H9 (cell line): ENCODE measurements around the gene ALOX15B. TPM values are rescaled to one million over a fixed set of nuclear protein-coding genes. Genes with fewer than 3 reads are reported as not detected.

ENCODE experiments used
- DNase-seq: peaks from one replicate; pipeline ENCODE4 v3.0.0-alpha.2; 2017
- H2AFZ ChIP-seq: one replicate; pipeline ENCODE4 v1.6.1; 2013; ENCODE audit warnings: mild to moderate bottlenecking, low read length, control low read depth, moderate library complexity
- H2AK5ac ChIP-seq: 2 replicates; pipeline ENCODE4 v1.6.1; 2013; ENCODE audit warnings: low read length, control low read depth, mixed read lengths; ENCODE audit not compliant: insufficient read length
- H2BK120ac ChIP-seq: one replicate; pipeline ENCODE4 v1.6.1; 2013; ENCODE audit warnings: low read depth, mild to moderate bottlenecking, low read length, control low read depth, inconsistent platforms; ENCODE audit not compliant: poor library complexity, severe bottlenecking
- H2BK12ac ChIP-seq: 2 replicates; pipeline ENCODE4 v1.6.1; 2013; ENCODE audit warnings: low read length, control low read depth, mixed read lengths, low read depth; ENCODE audit not compliant: insufficient read length
- H2BK15ac ChIP-seq: 2 replicates; pipeline ENCODE4 v1.6.1; 2013; ENCODE audit warnings: low read depth, low read length, control low read depth
- H2BK20ac ChIP-seq: one replicate; pipeline ENCODE4 v1.6.1; 2013; ENCODE audit warnings: low read depth, mild to moderate bottlenecking, low read length, control low read depth, inconsistent platforms; ENCODE audit not compliant: poor library complexity, severe bottlenecking
- H2BK5ac ChIP-seq: 2 replicates; pipeline ENCODE4 v1.6.1; 2013; ENCODE audit warnings: low read length, control low read depth, mixed read lengths; ENCODE audit not compliant: insufficient read length
- H3K14ac ChIP-seq: 2 replicates; pipeline ENCODE4 v1.6.1; 2013; ENCODE audit warnings: low read length, control low read depth; ENCODE audit not compliant: insufficient read depth
- H3K18ac ChIP-seq: 2 replicates; pipeline ENCODE4 v1.6.1; 2013; ENCODE audit warnings: low read depth, mild to moderate bottlenecking, mixed read lengths, low read length, control low read depth; ENCODE audit not compliant: insufficient read length
- H3K23ac ChIP-seq: 2 replicates; pipeline ENCODE4 v1.6.1; 2013; ENCODE audit warnings: low read length, control low read depth, mixed read lengths, low read depth; ENCODE audit not compliant: insufficient read length
- H3K23me2 ChIP-seq: 2 replicates; pipeline ENCODE4 v1.6.1; 2013; ENCODE audit warnings: low read depth, mild to moderate bottlenecking, mixed read lengths, low read length, control low read depth; ENCODE audit not compliant: insufficient read length, poor library complexity, severe bottlenecking
- H3K27ac ChIP-seq: 2 replicates; pipeline ENCODE4 v1.5.1; 2013; ENCODE audit warnings: low read length, control low read depth, mixed read lengths, low read depth; ENCODE audit not compliant: insufficient read length
- H3K27me3 ChIP-seq: 2 replicates; pipeline ENCODE4 v1.6.1; 2013; ENCODE audit warnings: low read length, control low read depth, inconsistent platforms; ENCODE audit not compliant: insufficient read depth
- H3K4ac ChIP-seq: 2 replicates; pipeline ENCODE4 v1.6.1; 2013; ENCODE audit warnings: low read depth, mild to moderate bottlenecking, control low read depth, inconsistent platforms, low read length, moderate library complexity
- H3K4me1 ChIP-seq: 2 replicates; pipeline ENCODE4 v1.6.1; 2013; ENCODE audit warnings: low read length, control low read depth, inconsistent platforms; ENCODE audit not compliant: insufficient read depth
- H3K4me2 ChIP-seq: 2 replicates; pipeline ENCODE4 v1.6.1; 2013; ENCODE audit warnings: low read length, control low read depth, mixed read lengths; ENCODE audit not compliant: insufficient read length, insufficient read depth
- H3K56ac ChIP-seq: 2 replicates; pipeline ENCODE4 v1.6.1; 2013; ENCODE audit warnings: low read depth, mild to moderate bottlenecking, mixed read lengths, low read length, control low read depth; ENCODE audit not compliant: insufficient read length
- H3K79me1 ChIP-seq: 2 replicates; pipeline ENCODE4 v1.6.1; 2013; ENCODE audit warnings: low read depth, mild to moderate bottlenecking, moderate library complexity, low read length, control low read depth, inconsistent platforms; ENCODE audit not compliant: insufficient read depth, poor library complexity, severe bottlenecking
- H3K79me2 ChIP-seq: 2 replicates; pipeline ENCODE4 v1.6.1; 2013; ENCODE audit warnings: low read length, control low read depth, inconsistent platforms; ENCODE audit not compliant: insufficient read depth
- H3K9ac ChIP-seq: 2 replicates; pipeline ENCODE4 v1.6.1; 2013; ENCODE audit warnings: low read length, control low read depth, mixed read lengths; ENCODE audit not compliant: insufficient read length; ENCODE audit errors: extremely low read depth
- H3K9me3 ChIP-seq: one replicate; pipeline ENCODE4 v1.6.1; 2013; ENCODE audit warnings: low read depth, low read length, inconsistent platforms; ENCODE audit not compliant: control insufficient read depth
- H3T11ph ChIP-seq: one replicate; pipeline ENCODE4 v1.6.1; 2013; ENCODE audit warnings: mild to moderate bottlenecking, low read length, control low read depth, inconsistent platforms
- H4K20me1 ChIP-seq: one replicate; pipeline ENCODE4 v1.6.1; 2013; ENCODE audit not compliant: control insufficient read depth, insufficient read length, insufficient read depth
- H4K5ac ChIP-seq: 2 replicates; pipeline ENCODE4 v1.6.1; 2013; ENCODE audit warnings: low read depth, mild to moderate bottlenecking, mixed read lengths, low read length, control low read depth; ENCODE audit not compliant: insufficient read length
- H4K8ac ChIP-seq: replicated peaks from 2 replicates; pipeline ENCODE4 v1.6.1; 2013; ENCODE audit warnings: low read length, control low read depth, mixed read lengths, low read depth; ENCODE audit not compliant: insufficient read length
- H4K91ac ChIP-seq: 2 replicates; pipeline ENCODE4 v1.6.1; 2013; ENCODE audit warnings: low read depth, mild to moderate bottlenecking, moderate library complexity, mixed read lengths, low read length, control low read depth; ENCODE audit not compliant: insufficient read length
- H3K27ac Mint-ChIP-seq, 3 experiments: 2 replicates in 2 of 3; 3 replicates in 1 of 3; pipeline ENCODE4 v1.8.0; 2020 to 2021; ENCODE audit warnings: mixed read lengths in 3 of 3, mild to moderate bottlenecking in 1 of 3, moderate library complexity in 1 of 3
- H3K27me3 Mint-ChIP-seq: 2 replicates; pipeline ENCODE4 v1.8.0; 2021; ENCODE audit warnings: low read depth, mild to moderate bottlenecking, moderate library complexity, mixed read lengths
- H3K36me3 Mint-ChIP-seq, 3 experiments: 2 replicates in 2 of 3; 3 replicates in 1 of 3; pipeline ENCODE4 v1.8.0; 2020 to 2021; ENCODE audit warnings: low read depth in 3 of 3, mixed read lengths in 3 of 3; ENCODE audit not compliant: insufficient read depth in 1 of 3
- H3K4me1 Mint-ChIP-seq, 2 experiments: 2 replicates each; pipeline ENCODE4 v1.8.0; 2020; ENCODE audit warnings: mixed read lengths in 2 of 2
- H3K4me3 Mint-ChIP-seq, 2 experiments: 2 replicates in 1 of 2; 3 replicates in 1 of 2; pipeline ENCODE4 v1.8.0; 2020 to 2021; ENCODE audit warnings: mild to moderate bottlenecking in 2 of 2, mixed read lengths in 2 of 2, moderate library complexity in 1 of 2
- H3K9me3 Mint-ChIP-seq, 2 experiments: 2 replicates in 1 of 2; 3 replicates in 1 of 2; pipeline ENCODE4 v1.8.0; 2020; ENCODE audit warnings: mild to moderate bottlenecking in 2 of 2, mixed read lengths in 2 of 2, moderate library complexity in 1 of 2
- WGBS: extraction: QIAGEN DNeasy Blood & Tissue Kit; methylation state at CpG from one replicate; pipeline ENCODE4 v1.1.7; 2013; ENCODE audit warnings: missing lambda C conversion rate, low lambda C conversion rate, mixed read lengths; ENCODE audit not compliant: insufficient read length; ENCODE audit errors: extremely low coverage; 5-methylcytosine and 5-hydroxymethylcytosine counted together
- total RNA-seq: library from RNA; stranded (reverse); gene quantifications from 2 replicates; pipeline ENCODE4 v1.2.1, GENCODE V29; 2021
- TF ChIP-seq, protein P1 (sequence below): fragments of 200-600 bp; sonication (generic); conservative IDR thresholded peaks from 3 replicates; pipeline ENCODE4 v1.8.0; 2021; ENCODE audit warnings: antibody characterized with exemption, mild to moderate bottlenecking

The ALOX15B gene
- total RNA-seq, 1 experiment from 2014 or later: not detected

DNA sequence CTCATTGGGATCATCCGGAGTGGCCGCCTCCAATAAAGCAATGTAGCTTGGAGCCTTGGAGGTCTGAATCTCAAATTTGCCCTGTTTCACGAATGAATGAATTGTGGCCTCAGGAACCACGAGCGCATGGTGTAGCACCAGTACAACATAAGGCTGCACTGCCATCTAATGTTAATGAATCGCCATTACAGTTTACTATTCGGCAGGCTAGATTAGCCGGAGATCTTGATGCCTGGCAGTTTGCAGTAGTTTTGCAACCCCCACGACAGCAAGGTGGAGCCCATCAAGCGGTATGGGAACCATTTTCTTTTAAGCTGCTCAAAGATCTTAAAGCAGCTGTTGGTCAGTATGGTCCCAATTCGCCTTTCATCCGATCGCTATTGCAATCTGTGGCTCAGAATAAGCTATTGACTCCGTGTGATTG is 18.8 kb downstream of the ALOX15B start:
- Histone ChIP-seq H3K56ac (no peak overlapping the region), H4K20me1 (no peaks in the 10 kb centered on the region), H3K23me2 (peaks cover 5% of the 10 kb centered on the region), H3K4me1 (peaks cover 3% of the 10 kb centered on the region; the same call in 1 of the 2 replicates), H4K8ac (no peak overlapping the region), H3K79me1 (no peaks in the 10 kb centered on the region), H3K4ac (no peak overlapping the region), H3T11ph (no peak overlapping the region), H3K27me3 (peaks cover 4% of the 10 kb centered on the region; the same call in 1 of the 2 replicates), H3K14ac (no peak overlapping the region), H4K91ac (no peak overlapping the region), H3K18ac (no peak overlapping the region), H2BK12ac (no peak overlapping the region), H2BK20ac (no peak overlapping the region), H3K23ac (no peak overlapping the region), H3K9ac (no peak overlapping the region), H2AFZ (peak overlapping the region; percentile 87), H2AK5ac (no peak overlapping the region), H2BK15ac (no peak overlapping the region), H3K9me3 (no peaks in the 10 kb centered on the region), H2BK5ac (no peak overlapping the region), H3K4me2 (peak overlapping the region; percentile 47), H3K79me2 (no peaks in the 10 kb centered on the region), H3K27ac (no peak overlapping the region), H2BK120ac (no peak overlapping the region), H4K5ac (no peak overlapping the region)
- no peak overlapping the region for H3K4me3 Mint-ChIP-seq
- no CpG with 5 or more reads among the region's 14 CpGs for WGBS
- H3K9me3 Mint-ChIP-seq: no peaks in the 10 kb centered on the region
- TF ChIP-seq, protein P1, sequence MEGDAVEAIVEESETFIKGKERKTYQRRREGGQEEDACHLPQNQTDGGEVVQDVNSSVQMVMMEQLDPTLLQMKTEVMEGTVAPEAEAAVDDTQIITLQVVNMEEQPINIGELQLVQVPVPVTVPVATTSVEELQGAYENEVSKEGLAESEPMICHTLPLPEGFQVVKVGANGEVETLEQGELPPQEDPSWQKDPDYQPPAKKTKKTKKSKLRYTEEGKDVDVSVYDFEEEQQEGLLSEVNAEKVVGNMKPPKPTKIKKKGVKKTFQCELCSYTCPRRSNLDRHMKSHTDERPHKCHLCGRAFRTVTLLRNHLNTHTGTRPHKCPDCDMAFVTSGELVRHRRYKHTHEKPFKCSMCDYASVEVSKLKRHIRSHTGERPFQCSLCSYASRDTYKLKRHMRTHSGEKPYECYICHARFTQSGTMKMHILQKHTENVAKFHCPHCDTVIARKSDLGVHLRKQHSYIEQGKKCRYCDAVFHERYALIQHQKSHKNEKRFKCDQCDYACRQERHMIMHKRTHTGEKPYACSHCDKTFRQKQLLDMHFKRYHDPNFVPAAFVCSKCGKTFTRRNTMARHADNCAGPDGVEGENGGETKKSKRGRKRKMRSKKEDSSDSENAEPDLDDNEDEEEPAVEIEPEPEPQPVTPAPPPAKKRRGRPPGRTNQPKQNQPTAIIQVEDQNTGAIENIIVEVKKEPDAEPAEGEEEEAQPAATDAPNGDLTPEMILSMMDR: peak; percentile 84
- peaks cover 25 to 27% of the 10 kb centered on the region in 2 experiments for H3K4me1 Mint-ChIP-seq
- H3K27me3 Mint-ChIP-seq: peaks cover 64% of the 10 kb centered on the region
- no peak overlapping the region for H3K27ac Mint-ChIP-seq
- no peaks in the 10 kb centered on the region for H3K36me3 Mint-ChIP-seq
- peak; percentile 84 for DNase-seq
